HepG2 (cell line): ENCODE results near the gene CHD9.

Source experiments
- EHMT2 ChIP-seq: fragments of 200-600 bp; sonication (generic); IDR thresholded peaks from 2 replicates; pipeline ENCODE4 v1.7.0; 2017; ENCODE audit warnings: antibody characterized with exemption, low read depth, low read length, borderline replicate concordance
- PHF8 ChIP-seq: sonication (generic); formaldehyde crosslinking; IDR thresholded peaks from 2 replicates; pipeline ENCODE4 v1.5.0; 2020; ENCODE audit warnings: missing genetic modification reagents
- POLR2AphosphoS5 ChIP-seq: IDR thresholded peaks from 2 replicates; pipeline ENCODE4 v1.6.1; 2012; ENCODE audit warnings: low read depth, low read length
- ZNF274 ChIP-seq: sonication (generic); formaldehyde crosslinking; IDR thresholded peaks from 2 replicates; pipeline ENCODE4 v1.5.1; 2020; ENCODE audit warnings: mild to moderate bottlenecking, missing genetic modification reagents
- ZNF605 ChIP-seq: sonication (generic); formaldehyde crosslinking; IDR thresholded peaks from 2 replicates; pipeline ENCODE4 v1.8.0; 2022; ENCODE audit warnings: mild to moderate bottlenecking, missing genetic modification reagents
- TF ChIP-seq, protein P1 (sequence below): sonication (generic); formaldehyde crosslinking; IDR thresholded peaks from 2 replicates; pipeline ENCODE4 v1.8.1; 2023; ENCODE audit warnings: mild to moderate bottlenecking, missing genetic modification reagents
- TF ChIP-seq, protein P2 (sequence below): sonication (generic); formaldehyde crosslinking; IDR thresholded peaks from 2 replicates; pipeline ENCODE4 v1.5.0; 2020; ENCODE audit warnings: mild to moderate bottlenecking, missing genetic modification reagents, moderate library complexity
- TF ChIP-seq, protein P3 (sequence below), 2 experiments: IDR thresholded peaks; 2 replicates each; pipeline ENCODE4 v1.6.1; 2011 to 2012; ENCODE audit warnings: low read length in 2 of 2, borderline replicate concordance in 1 of 2, low read depth in 1 of 2, mild to moderate bottlenecking in 1 of 2, moderate library complexity in 1 of 2
- TF ChIP-seq, protein P4 (sequence below): IDR thresholded peaks from 2 replicates; pipeline ENCODE4 v1.6.1; 2016; ENCODE audit warnings: missing compliant biosample characterization, missing genetic modification reagents, borderline replicate concordance
- TF ChIP-seq, protein P5 (sequence below): IDR thresholded peaks from 2 replicates; pipeline ENCODE4 v1.6.1; 2012; ENCODE audit warnings: inconsistent platforms

DNA sequence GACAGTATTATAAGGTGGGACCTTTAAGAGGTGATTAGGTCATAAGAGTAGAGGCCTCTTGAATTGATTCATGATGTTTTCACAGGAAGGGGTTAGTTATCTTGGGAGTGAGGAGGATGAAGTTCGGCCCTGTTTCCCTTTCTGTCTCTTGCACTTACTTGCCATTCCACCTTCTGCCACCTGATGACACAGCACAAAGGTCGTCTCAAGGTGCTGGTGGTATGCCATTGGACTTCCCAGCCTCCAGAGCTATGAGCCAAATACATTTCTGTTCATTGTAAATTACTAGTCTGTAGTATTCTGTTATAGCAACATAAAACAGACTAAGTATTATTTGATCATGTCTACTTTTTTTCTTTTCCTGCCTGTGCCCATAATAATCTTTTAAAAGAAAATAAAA, 23.5 kb downstream of the CHD9 start:
- TF ChIP-seq, protein P1, sequence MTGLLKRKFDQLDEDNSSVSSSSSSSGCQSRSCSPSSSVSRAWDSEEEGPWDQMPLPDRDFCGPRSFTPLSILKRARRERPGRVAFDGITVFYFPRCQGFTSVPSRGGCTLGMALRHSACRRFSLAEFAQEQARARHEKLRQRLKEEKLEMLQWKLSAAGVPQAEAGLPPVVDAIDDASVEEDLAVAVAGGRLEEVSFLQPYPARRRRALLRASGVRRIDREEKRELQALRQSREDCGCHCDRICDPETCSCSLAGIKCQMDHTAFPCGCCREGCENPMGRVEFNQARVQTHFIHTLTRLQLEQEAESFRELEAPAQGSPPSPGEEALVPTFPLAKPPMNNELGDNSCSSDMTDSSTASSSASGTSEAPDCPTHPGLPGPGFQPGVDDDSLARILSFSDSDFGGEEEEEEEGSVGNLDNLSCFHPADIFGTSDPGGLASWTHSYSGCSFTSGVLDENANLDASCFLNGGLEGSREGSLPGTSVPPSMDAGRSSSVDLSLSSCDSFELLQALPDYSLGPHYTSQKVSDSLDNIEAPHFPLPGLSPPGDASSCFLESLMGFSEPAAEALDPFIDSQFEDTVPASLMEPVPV, result no peak
- TF ChIP-seq POLR2AphosphoS5 (no peak), ZNF274 (CRISPR knock-in tag) (no peak), EHMT2 (no peak), ZNF605 (no peak), PHF8 (CRISPR knock-in tag) (no peak)
- TF ChIP-seq, protein P2, sequence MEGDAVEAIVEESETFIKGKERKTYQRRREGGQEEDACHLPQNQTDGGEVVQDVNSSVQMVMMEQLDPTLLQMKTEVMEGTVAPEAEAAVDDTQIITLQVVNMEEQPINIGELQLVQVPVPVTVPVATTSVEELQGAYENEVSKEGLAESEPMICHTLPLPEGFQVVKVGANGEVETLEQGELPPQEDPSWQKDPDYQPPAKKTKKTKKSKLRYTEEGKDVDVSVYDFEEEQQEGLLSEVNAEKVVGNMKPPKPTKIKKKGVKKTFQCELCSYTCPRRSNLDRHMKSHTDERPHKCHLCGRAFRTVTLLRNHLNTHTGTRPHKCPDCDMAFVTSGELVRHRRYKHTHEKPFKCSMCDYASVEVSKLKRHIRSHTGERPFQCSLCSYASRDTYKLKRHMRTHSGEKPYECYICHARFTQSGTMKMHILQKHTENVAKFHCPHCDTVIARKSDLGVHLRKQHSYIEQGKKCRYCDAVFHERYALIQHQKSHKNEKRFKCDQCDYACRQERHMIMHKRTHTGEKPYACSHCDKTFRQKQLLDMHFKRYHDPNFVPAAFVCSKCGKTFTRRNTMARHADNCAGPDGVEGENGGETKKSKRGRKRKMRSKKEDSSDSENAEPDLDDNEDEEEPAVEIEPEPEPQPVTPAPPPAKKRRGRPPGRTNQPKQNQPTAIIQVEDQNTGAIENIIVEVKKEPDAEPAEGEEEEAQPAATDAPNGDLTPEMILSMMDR, result no peak
- TF ChIP-seq, protein P3, sequence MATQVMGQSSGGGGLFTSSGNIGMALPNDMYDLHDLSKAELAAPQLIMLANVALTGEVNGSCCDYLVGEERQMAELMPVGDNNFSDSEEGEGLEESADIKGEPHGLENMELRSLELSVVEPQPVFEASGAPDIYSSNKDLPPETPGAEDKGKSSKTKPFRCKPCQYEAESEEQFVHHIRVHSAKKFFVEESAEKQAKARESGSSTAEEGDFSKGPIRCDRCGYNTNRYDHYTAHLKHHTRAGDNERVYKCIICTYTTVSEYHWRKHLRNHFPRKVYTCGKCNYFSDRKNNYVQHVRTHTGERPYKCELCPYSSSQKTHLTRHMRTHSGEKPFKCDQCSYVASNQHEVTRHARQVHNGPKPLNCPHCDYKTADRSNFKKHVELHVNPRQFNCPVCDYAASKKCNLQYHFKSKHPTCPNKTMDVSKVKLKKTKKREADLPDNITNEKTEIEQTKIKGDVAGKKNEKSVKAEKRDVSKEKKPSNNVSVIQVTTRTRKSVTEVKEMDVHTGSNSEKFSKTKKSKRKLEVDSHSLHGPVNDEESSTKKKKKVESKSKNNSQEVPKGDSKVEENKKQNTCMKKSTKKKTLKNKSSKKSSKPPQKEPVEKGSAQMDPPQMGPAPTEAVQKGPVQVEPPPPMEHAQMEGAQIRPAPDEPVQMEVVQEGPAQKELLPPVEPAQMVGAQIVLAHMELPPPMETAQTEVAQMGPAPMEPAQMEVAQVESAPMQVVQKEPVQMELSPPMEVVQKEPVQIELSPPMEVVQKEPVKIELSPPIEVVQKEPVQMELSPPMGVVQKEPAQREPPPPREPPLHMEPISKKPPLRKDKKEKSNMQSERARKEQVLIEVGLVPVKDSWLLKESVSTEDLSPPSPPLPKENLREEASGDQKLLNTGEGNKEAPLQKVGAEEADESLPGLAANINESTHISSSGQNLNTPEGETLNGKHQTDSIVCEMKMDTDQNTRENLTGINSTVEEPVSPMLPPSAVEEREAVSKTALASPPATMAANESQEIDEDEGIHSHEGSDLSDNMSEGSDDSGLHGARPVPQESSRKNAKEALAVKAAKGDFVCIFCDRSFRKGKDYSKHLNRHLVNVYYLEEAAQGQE (IDR thresholded peaks at IDR 0.05; ENCODE audit: borderline replicate concordance in 1 of 2, low read depth in 1 of 2, low read length in 2 of 2), result no peak
- TF ChIP-seq, protein P4, sequence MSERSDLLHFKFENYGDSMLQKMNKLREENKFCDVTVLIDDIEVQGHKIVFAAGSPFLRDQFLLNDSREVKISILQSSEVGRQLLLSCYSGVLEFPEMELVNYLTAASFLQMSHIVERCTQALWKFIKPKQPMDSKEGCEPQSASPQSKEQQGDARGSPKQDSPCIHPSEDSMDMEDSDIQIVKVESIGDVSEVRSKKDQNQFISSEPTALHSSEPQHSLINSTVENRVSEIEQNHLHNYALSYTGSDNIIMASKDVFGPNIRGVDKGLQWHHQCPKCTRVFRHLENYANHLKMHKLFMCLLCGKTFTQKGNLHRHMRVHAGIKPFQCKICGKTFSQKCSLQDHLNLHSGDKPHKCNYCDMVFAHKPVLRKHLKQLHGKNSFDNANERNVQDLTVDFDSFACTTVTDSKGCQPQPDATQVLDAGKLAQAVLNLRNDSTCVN (CRISPR knock-in tag), result no peak
- TF ChIP-seq, protein P5, sequence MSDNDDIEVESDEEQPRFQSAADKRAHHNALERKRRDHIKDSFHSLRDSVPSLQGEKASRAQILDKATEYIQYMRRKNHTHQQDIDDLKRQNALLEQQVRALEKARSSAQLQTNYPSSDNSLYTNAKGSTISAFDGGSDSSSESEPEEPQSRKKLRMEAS, result no peak
